GM12872 (cell line): ENCODE measurements around the gene PTBP1.

Experiments
- CTCF ChIP-seq: IDR thresholded peaks from 3 replicates; pipeline ENCODE4 v1.5.1; 2011; ENCODE audit warnings: low read depth, mild to moderate bottlenecking, low read length, moderate library complexity; ENCODE audit not compliant: insufficient read depth

Gene PTBP1

GRCh38 chr19:844546-844971, 47.3 kb downstream of the PTBP1 start:
- no peak for TF ChIP-seq CTCF

- no peak for TF ChIP-seq CTCF
Measured at GRCh38 chr19:845707-846521, 48.7 kb downstream of the PTBP1 start.

- no peak for TF ChIP-seq CTCF
Measured at GRCh38 chr19:848386-848921, 51.2 kb downstream of the PTBP1 start.

- no peak for TF ChIP-seq CTCF
Measured at GRCh38 chr19:850221-850978, 53.1 kb downstream of the PTBP1 start.

- no peak for TF ChIP-seq CTCF
Measured at GRCh38 chr19:850979-851335, 53.7 kb downstream of the PTBP1 start.

GRCh38 chr19:852136-853013, 55.1 kb downstream of the PTBP1 start, which contains the start of gene ELANE:
Gene ELANE (plus strand): TSS chr19:852303. CDS start chr19:852329, 26 bp downstream.
- TF ChIP-seq CTCF = no peak
